Measurements from ENCODE around the gene CNTN1. TPM values are rescaled to one million over a fixed set of nuclear protein-coding genes. Genes with fewer than 3 reads are reported as not detected.

The CNTN1 gene
- total and polyA plus RNA-seq, 9 of the 15 experiments (the other 6 are each of a cell fraction or from before 2014, with no cell fraction given): 0.16 TPM; not detected in 8

- TF ChIP-seq TFAP4 (CRISPR knock-in tag; IDR thresholded peaks at IDR 0.05; ENCODE audit: borderline replicate concordance): no peak
- TF ChIP-seq ZBTB1 (CRISPR knock-in tag; IDR thresholded peaks at IDR 0.05; ENCODE audit: borderline replicate concordance, low read depth): no peak
- no peak for TF ChIP-seq TCF3 (CRISPR knock-in tag; IDR thresholded peaks at IDR 0.05)
- no peak for TF ChIP-seq ASH1L (IDR thresholded peaks at IDR 0.05; ENCODE audit: borderline replicate concordance, low read depth, partially characterized antibody)
- TF ChIP-seq GATA2 (CRISPR knock-in tag; IDR thresholded peaks at IDR 0.05): no peak
- TF ChIP-seq TFAM (CRISPR knock-in tag; conservative IDR thresholded peaks at IDR 0.05): no peak
- TF ChIP-seq CBX3 (IDR thresholded peaks at IDR 0.05; ENCODE audit: borderline replicate concordance in 1 of 2, low read length in 2 of 2): no peak
- TF ChIP-seq RBFOX2 (IDR thresholded peaks at IDR 0.05; ENCODE audit: low read depth, low read length): no peak
- no peak for TF ChIP-seq SMAD2 (IDR thresholded peaks at IDR 0.05; ENCODE audit: low read depth, low read length)
- TF ChIP-seq ZNF24 (IDR thresholded peaks at IDR 0.05): no peak
These were observed 210.8 kb downstream of the CNTN1 start (continued) for GRCh38 chr12:40903040-40903439.

GRCh38 chr12:40907115-40907527, 214.9 kb downstream of the CNTN1 start:
- no peak overlapping the region for H3K9ac ChIP-seq (ENCODE audit: insufficient read depth in 1 of 2, low read depth in 2 of 2, low read length in 2 of 2)
- H3K4me1 ChIP-seq (replicated peaks in 1 of 2; ENCODE audit: control insufficient read depth in 2 of 2, insufficient read depth in 2 of 2, low read length in 2 of 2): no peaks in the 10 kb centered on the region
- H3K36me3 ChIP-seq (ENCODE audit: control insufficient read depth, insufficient read depth, low read length): no peaks in the 10 kb centered on the region
- ChIA-PET CTCF (ENCODE audit: low intra/inter-chr PET ratio) (no interaction called here), POLR2A (no interaction called here)
- H3K4me2 ChIP-seq (ENCODE audit: insufficient read depth, low read length): no peak overlapping the region
- no peaks in the 10 kb centered on the region for H3K79me2 ChIP-seq (ENCODE audit: control insufficient read depth, insufficient read depth, low read length)
- H3K27me3 ChIP-seq (ENCODE audit: control insufficient read depth in 2 of 2, insufficient read depth in 2 of 2, low read length in 2 of 2): no peaks in the 10 kb centered on the region
- ATAC-seq: no peak
- H3K9me3 ChIP-seq (replicated peaks; ENCODE audit: control insufficient read depth, insufficient read depth, low read depth, low read length): no peaks in the 10 kb centered on the region
- in situ Hi-C loops (cut with MboI) (loop anchor here (25.0 kb wide), 1 partner anchor 745 kb away; no protein-coding TSS in a partner anchor), intact Hi-C loops (cut with micrococcal nuclease) (no loop called here)
- no TSS peak for BruUV-seq (replicated peaks)
- H3K4me3 ChIP-seq: no peak overlapping the region
- no peak overlapping the region for H3K27ac ChIP-seq (ENCODE audit: extremely low read depth, low read depth, low read length)
- whole genome bisulfite sequencing (ENCODE audit: insufficient coverage, low coverage, missing lambda C conversion rate): 5% methylated on average over 4 of the region's 4 CpGs
- FAIRE-seq: no peak
- no peaks in the 10 kb centered on the region for H3K9me1 ChIP-seq (ENCODE audit: control insufficient read depth, insufficient read depth, low read length)
- H2AFZ ChIP-seq (ENCODE audit: low read depth, low read length): no peak overlapping the region
- no peak for TF ChIP-seq CBX1 (IDR thresholded peaks at IDR 0.05; ENCODE audit: low read depth)
- TF ChIP-seq MEF2D (tag; conservative IDR thresholded peaks at IDR 0.05; ENCODE audit: low read depth): no peak
- TF ChIP-seq GABPB2 (CRISPR knock-in tag; conservative IDR thresholded peaks at IDR 0.05): no peak
- TF ChIP-seq ZNF780A (CRISPR knock-in tag; IDR thresholded peaks at IDR 0.05): no peak
- no peak for DNase-seq (ENCODE audit: extremely low read depth in 1 of 4, low spot score in 3 of 4)
- no peaks in the 10 kb centered on the region for H4K20me1 ChIP-seq (replicated peaks; ENCODE audit: control insufficient read depth, insufficient read depth, low read length)
